GM19438 (cell line): ENCODE data around the gene TNIK.
"Not testable (repeated sequence)": the region's sequence is repeated elsewhere in the genome, so short reads cannot be mapped to it uniquely, and the experiment has no call there.

Experiments used
- ATAC-seq: cut with Tn5 transposase; IDR thresholded peaks from one replicate; pipeline ENCODE4 v1.9.1; 2021; ENCODE audit warnings: low read depth; ENCODE audit not compliant: unreplicated experiment

The TNIK gene

DNA sequence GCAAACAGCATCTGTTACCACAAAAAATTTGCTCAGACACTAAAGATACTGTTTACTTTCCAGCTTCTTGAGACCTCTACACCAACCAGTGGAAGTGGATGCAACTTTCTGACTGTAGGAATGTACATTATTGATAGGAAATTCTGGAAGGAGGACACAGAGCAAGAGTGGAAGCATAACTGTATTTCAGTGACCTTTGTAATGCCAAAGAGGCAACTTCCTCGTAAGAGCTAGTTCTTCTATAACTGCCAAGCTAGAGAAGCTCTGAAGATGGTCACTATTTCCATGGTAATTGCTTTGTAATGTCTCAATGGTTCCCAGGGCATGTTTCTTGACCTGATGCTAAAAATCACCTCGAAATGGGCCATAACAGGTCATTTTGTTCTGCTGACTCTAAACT is 337.3 kb downstream of the TNIK start:
- no peak for ATAC-seq

DNA sequence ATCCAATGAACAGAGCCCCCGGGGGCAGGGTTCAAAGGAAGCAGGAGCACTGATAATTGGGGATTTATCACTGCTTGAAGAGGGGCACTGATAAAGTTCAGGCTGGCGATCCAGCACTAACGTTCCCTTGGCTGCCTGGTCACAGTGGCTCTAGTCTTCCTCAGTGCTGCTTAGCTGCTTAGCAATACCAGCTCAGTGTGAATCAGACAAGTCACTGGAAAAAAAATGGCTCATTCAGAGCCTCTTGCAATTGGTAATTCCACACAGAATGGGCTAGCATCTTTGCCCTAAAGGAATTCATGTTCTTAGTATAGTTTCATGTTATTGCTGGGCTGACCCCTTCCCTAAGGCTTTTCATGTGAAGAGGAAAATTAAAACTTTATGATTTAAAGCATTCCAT is 338.0 kb downstream of the TNIK start:
- no peak for ATAC-seq

DNA sequence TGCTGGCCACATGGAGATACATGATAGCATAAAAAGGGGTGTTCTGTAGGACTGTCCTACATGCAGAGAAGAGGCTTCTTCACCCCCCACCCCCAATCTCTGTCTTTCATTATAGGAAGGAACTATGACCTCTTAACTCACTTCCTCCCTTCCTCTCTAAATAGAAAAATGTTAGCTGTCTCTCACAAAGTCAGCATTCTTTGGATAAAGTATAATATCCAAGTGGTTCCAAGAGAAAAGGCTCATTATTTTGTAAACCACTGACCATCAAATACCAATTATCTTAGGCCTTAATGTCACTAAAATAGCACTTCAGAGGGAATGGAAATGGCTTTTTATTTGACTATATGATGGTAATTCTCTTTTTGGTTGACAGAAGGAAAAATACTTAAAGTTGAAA is 338.4 kb downstream of the TNIK start:
- no peak for ATAC-seq

DNA sequence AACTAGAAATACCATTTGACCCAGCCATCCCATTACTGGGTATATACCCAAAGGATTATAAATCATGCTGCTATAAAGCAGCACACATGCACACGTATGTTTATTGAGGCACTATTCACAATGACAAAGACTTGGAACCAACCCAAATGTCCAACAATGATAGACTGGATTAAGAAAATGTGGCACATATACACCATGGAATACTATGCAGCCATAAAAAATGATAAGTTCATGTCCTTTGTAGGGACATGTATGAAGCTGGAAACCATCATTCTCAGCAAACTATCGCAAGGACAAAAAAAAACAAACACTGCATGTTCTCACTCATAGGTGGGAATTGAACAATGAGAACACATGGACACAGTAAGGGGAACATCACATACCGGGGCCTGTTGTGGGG is 340.8 kb downstream of the TNIK start:
- ATAC-seq, result not testable (repeated sequence)

DNA sequence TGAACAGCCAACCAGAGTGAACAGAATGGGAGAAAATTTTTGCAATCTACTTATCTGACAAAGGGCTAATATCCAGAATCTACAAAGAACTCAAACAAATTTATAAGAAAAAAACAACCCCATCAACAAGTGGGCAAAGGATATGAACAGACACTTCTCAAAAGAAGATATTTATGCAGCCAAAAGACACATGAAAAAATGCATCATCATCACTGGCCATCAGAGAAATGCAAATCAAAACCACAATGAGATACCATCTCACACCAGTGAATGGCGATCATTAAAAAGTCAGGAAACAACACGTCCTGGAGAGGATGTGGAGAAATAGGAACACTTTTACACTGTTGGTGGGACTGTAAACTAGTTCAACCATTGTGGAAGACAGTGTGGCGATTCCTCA is 341.2 kb downstream of the TNIK start:
- ATAC-seq, result not testable (repeated sequence)

DNA sequence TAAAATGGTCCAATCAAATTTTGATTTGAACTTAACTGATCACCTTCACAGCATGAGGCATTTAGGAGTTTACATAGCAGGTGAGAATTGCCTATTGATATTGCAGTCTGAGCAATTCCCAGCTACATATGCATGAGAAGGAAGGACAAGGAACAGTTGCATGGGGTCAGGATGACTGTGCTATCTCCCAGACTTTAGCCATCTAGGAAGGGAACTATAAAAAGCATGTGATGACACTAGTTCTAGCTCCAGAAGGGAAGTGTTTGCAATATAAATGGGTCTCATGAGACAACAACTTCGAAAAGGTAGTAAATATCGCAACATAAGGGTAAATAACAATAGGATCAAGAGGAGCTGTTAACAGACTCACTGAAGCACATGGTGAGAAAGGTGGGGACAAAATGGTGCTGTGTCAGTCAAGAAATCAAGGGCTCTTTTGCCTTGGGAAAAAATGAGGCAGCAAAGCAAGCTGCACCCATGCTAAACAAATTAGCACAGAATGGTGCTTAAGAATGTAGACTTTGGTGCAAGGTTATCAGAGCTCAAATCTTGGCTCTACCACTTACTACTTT is 343.3 kb downstream of the TNIK start:
- ATAC-seq, result no peak

DNA sequence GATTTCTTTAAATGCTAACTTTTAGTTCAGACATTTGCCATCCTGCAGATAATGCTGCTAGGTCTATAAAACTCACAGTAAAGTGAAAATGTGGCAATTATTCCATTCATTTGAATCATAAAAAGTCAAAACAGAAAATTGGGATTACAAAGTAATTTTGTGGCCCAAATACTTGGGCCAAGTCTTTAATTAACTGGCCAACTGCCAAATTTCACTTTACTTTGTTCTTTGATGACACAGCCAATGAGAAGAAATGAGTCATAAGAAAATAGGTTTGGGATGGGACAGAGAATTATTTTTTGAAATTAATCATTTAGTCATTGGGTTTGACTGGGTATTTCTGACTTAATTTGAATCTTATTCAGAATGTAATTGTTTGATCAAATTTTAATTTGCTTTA is 343.8 kb downstream of the TNIK start:
- ATAC-seq, result no peak

DNA sequence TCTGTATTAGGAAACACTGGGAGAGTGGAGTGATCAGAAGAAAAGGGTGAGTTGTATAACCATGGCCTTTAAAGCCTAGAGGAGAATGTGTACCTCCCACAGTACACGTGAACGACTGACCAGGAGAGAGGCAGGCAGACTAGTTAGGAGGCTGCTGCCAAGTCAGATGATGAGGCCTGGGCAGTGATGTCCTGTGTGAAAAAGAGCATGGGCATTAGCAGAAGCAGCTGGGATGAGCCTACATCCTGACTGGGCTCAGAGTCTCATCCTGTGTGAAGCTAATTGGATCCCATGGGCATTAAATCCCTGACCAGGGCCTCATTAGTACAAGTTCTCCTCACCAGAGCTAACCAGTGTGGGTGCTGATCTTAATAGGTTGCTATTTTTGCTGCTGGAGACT is 344.5 kb downstream of the TNIK start:
- no peak for ATAC-seq

DNA sequence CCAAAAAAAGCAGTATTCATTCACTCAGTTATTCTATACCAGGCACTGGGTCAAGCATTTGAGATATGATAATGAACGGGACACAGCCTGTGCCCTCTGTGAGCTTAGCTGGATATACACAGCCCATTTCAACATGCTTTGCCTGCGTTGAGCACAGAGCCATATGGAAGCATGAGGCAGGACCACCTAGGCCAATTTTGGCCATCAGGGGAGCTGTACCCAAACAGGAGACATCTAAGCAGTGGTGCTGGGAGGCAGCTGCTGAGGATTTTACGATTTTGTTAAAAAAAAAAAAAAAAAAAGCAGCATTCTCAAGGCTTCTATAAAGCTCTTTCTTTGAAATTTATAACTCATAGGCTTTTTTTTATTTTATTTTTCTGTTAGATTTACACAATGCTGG is 346.5 kb downstream of the TNIK start:
- no peak for ATAC-seq

DNA sequence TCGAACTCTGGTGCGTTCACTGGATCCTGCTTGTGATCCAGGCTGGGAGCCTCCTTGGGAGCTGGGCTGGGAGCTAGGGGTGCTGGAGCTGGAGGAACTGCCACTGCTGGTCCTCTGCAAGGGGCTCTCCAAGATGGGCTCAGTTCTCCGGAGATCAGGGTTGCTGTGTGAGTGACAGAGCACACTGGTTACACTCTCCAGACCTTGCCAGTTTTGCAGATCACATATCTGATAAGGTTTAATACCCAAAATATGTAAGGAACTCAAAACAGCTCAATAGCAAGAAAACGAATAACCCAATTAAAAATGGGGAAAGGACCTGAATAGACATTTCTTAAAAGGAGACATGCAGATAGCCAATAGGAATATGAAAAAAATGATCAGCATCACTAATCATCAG is 349.5 kb downstream of the TNIK start:
- no peak for ATAC-seq

DNA sequence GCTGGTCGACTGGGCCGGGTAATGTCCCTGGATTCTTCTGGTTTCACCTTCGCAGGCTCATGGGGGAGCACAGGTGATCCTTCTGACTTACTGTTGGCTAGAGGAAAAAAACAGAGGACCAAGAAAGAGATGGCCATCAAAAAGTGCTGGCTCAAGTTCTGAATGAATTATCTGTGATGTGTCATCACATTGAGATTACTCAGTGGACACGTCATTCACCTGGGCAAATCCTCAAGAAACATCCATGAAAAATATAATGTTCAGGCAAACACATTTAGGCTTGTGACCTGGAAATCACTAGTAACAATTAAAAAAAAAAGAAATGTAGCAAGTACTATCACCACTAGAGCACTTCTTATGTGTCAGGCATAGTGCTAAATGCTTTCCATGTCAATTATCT is 352.1 kb downstream of the TNIK start:
- ATAC-seq, result no peak

DNA sequence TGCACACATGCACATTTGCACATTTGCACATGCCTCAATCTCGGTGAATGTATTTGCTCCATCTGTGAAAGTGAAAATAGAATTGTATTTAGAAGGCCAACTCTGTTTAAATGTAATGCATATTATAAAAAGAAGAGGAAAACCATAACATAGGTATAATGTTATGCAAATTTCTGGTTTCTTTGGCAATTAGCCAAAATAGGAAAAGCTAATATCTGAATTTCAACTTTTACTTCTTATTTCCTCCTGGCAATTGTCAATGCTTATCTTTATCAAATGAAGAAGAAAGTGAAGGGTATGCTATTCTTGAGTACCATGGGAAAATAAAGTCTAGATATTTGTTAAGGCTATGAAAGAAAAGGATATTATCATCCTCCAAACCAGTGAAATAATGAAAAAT is 357.0 kb downstream of the TNIK start:
- ATAC-seq, result no peak

DNA sequence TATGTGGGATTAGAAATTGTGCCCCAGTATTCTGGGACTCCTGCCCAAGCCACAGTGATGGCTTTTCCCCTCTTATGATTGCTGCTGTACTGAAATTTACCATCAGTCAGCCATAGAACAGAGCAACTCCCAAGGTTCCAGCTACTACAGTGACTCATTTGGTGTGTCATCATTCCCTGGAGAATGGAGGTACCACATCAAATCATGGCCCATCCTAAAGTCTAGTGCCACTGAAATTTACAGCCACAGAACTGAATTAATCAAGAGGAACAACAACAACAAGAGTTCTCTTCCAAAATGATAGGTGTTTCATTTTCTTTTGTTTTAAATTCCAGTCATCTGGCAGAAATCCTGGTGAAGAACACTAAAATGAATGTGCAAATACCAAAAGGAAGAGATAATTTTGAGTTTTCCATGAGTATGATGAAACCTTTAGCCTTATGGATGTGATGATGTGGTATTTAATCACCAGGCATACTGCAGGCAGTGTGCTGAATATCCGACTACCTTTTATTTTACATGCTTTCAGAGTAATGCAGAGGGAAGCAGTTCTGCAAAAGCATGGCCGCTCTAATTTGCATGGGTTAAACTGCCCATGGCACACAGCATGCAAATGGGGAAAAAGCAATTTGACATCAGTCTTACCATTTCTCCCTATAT is 358.1 kb downstream of the TNIK start:
- ATAC-seq, result no peak

DNA sequence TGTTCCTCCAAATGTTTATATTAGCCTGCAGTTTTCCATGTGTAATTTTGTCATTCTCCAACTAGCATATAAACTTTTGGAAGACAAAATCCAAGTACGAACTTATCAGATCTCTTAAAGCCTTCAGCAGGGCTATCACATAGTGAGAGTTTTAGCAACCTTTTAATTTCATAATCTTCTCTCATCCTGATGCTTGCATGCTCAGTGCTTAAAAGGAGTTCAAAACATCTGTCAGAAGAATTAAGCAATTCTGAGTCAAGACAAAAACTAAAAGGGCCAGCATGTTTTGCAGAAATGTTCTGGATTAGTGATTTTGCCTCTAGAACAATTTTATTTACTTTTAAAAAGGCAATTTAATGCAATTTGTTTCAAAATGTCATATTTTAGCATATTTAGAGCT is 360.3 kb downstream of the TNIK start:
- no peak for ATAC-seq

DNA sequence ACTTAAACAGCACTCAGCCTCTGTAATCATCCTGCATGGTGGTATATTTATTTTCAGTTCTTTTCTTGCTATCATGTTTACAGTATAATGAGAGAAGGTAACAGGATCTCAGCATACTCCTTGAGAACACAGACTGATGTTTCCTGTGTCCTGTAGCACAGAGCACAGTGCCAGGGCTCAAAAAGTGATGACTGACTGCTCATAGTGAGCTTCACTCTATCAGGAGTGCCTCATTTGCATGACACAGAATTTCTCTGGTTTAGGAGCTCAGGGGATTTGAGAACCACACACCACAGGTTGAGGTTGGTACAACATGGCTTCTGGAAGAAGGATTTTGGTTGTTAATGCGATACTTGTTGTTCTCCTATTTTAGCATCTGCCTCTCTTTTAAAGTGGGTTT is 365.1 kb downstream of the TNIK start:
- peak; percentile 89 for ATAC-seq

DNA sequence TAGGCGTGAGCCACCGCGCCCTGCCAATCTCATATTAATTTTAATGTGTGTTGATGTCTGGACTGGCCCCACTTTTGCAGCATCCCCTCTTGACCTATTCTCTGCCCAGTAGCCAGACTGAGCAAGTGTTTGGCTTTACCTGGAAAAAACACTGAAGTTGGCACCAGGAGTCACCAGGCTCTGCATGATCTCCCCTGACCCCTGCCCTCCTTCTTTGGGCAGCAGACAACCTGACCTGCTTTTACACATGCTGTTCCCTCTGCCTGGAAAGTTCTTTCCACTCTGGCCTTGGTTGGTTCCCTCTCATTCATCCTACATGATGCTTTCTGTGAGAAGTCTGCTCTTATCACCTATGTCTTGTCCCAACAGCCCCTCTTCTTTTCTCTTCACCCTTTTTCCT is 365.8 kb downstream of the TNIK start:
- ATAC-seq, result no peak

DNA sequence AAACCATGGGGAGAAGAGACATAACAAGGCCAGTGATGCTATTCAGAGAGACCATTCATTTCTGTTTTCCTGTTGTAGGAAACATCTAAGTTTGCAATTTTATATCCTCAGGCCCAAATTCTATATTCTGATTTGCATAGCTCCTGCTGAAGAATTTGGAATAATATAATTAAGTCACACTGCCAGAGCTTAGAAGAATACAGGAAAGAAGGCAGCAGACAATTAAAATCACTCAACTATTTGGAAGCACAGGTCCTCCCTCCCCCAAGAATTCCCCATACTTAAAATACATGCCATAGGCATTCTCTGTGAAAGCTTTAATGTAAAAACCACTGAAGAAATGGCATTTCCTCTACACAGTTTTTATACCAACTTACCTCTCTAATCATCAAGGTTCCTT is 366.7 kb downstream of the TNIK start:
- no peak for ATAC-seq

DNA sequence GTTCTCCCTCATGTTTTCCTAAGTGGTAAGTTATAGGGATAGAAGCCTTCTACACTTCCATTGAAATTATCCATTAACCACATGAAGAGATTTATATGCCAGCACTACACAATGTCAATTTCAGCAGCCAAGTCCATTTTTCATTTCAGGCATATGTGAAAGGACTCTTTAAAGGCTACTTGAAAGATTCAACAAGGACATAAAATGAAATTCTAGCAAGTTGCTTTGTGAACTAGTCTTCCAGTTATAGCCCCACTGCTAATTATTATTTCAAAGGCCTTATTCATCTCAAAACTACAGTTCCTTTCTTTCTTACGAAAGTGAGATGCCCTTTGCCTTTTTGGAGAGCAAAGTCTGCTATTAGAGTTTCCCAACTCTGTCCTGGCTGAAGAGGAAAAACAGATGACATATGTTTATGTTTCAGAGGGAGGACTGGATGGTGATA is 367.7 kb downstream of the TNIK start:
- ATAC-seq, result no peak

DNA sequence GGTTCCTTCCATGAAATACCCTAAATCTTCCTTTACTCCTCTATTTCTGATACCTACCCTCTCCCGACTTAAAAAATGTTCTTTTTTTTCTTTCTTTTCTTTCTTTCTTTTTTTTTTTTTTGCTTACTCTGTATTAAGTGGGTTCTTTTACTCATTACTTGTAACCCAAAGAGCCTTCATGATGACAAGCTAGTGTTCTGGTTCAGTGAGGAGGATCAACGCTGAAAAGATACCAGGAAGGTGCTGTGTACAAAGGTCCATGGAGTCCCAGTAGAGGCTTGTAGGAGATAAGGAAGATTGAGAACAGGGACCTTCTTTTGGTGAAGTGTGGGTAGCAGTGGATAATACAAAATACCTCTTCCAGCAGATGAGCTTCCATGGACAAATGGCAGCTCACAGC is 369.9 kb downstream of the TNIK start:
- ATAC-seq, result no peak

DNA sequence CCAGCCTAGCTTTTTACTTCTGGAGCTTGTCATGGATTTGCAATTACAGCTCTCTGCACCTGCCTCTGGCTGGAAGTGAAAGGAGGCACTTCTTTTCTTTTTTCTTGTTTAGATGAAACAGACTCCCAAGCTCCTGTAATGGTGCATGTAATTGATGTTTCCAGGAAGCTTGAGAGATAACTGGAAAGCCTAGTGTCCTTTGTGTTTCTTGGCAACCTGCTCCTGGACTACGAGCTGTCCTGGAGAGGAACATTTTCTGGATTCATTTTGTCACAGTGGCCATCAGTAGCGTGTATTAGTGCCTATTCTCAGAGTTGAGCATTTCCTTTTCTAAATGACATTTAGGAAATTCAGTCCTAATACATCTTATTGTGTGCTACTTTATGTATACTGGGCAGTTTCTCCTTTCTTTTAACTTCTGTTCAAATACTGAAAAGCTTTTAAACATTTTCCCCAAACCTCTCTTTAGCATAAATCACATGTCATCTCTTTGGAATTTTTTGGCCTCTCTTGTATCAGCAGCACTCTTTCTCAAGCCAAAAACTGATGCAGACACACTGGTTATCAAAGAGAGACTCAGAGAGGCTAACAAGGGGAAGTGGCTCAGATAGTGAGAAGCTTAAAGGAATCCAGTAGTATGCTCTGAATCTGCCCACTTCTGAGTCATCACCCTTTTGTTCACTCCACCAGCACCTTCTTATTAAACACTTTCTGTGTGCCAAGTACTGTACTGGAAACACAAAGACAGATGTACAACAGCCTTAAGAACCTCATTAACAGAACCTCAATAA is 371.0 kb downstream of the TNIK start:
- no peak for ATAC-seq

DNA sequence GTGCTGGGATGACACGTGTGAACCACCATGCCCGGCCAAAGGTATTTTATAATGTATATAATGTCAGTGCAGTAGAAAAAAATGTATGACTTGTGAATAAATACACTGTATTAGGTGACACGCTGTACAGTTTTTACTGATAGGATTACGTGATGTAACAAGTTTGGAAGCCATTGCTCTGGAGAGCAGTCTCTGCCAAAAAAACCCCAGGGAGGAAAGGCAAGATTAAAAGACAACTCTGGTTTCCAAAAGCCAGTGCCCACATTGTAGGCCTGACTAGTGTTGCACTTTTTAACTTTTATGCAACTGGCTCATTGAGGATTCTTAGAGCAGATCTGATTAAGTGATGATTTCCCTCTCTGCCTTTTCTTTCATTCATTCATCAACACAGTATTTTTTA is 371.7 kb downstream of the TNIK start:
- no peak for ATAC-seq

DNA sequence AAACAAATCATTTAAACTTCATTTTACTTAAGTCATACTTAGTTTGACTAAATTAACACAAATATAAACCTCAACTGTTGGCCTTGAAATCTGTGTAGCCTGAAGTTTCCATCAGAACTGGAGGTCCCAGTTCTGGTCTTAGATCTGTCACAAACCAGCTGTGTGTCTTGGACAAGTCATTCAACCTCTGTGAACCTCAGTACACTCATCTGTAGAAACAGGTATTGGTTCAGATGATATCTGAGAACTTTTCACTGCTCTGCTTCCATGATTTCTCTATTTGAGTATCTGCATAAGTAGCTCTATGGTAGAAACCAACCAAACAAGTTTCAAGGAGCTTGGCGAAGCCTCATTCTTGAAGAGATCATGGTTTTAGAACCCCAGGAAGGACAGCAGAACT is 373.3 kb downstream of the TNIK start:
- no peak for ATAC-seq
